GM12878 (cell line): ENCODE results near the gene TTLL3.

Experiments
- BHLHE40 ChIP-seq, 2 experiments: fragments of 450-650 bp in 1 of 2; IDR thresholded peaks; 2 replicates each; pipeline ENCODE4 v1.6.1; 2011 to 2017; ENCODE audit warnings: low read depth in 2 of 2, borderline replicate concordance in 1 of 2, improper control_type of control experiment in 1 of 2, low read length in 1 of 2, mild to moderate bottlenecking in 1 of 2
- EZH2 ChIP-seq: IDR thresholded peaks from 2 replicates; pipeline ENCODE4 v1.6.1; 2012; ENCODE audit warnings: low read depth, mild to moderate bottlenecking, control low read depth, inconsistent platforms, low read length, borderline replicate concordance; ENCODE audit not compliant: control insufficient read depth
- GATAD2B ChIP-seq: fragments of 450-650 bp; conservative IDR thresholded peaks from 2 replicates; pipeline ENCODE4 v1.6.1; 2017; ENCODE audit warnings: low read depth, mild to moderate bottlenecking, moderate library complexity
- HDAC2 ChIP-seq: fragments of 200-600 bp; sonication (generic); IDR thresholded peaks from 2 replicates; pipeline ENCODE4 v1.6.1; 2017
- HDGF ChIP-seq: fragments of 450-650 bp; IDR thresholded peaks from 2 replicates; pipeline ENCODE4 v1.6.1; 2016; ENCODE audit warnings: antibody characterized with exemption
- NFIC ChIP-seq: IDR thresholded peaks from 2 replicates; pipeline ENCODE4 v1.6.1; 2012; ENCODE audit warnings: low read depth, mild to moderate bottlenecking, inconsistent platforms, low read length, moderate library complexity
- POLR2A ChIP-seq: IDR thresholded peaks from 2 replicates; pipeline ENCODE4 v1.6.1; 2011; ENCODE audit warnings: low read depth, mild to moderate bottlenecking, low read length
- SIN3A ChIP-seq: IDR thresholded peaks from 2 replicates; pipeline ENCODE4 v1.6.1; 2012; ENCODE audit warnings: low read depth, low read length, improper control_type of control experiment
- TAF1 ChIP-seq: IDR thresholded peaks from 2 replicates; pipeline ENCODE4 v1.6.1; 2011; ENCODE audit warnings: mild to moderate bottlenecking, low read depth, low read length, borderline replicate concordance
- TF ChIP-seq, protein P1 (sequence below): IDR thresholded peaks from 2 replicates; pipeline ENCODE4 v1.6.1; 2011; ENCODE audit warnings: borderline replicate concordance, low read depth, mild to moderate bottlenecking, moderate library complexity, mixed read lengths, low read length; ENCODE audit not compliant: insufficient read depth; ENCODE audit errors: extremely low read length
- TF ChIP-seq, protein P2 (sequence below): fragments of 450-650 bp; IDR thresholded peaks from 2 replicates; pipeline ENCODE4 v1.6.1; 2014; ENCODE audit warnings: mild to moderate bottlenecking

DNA sequence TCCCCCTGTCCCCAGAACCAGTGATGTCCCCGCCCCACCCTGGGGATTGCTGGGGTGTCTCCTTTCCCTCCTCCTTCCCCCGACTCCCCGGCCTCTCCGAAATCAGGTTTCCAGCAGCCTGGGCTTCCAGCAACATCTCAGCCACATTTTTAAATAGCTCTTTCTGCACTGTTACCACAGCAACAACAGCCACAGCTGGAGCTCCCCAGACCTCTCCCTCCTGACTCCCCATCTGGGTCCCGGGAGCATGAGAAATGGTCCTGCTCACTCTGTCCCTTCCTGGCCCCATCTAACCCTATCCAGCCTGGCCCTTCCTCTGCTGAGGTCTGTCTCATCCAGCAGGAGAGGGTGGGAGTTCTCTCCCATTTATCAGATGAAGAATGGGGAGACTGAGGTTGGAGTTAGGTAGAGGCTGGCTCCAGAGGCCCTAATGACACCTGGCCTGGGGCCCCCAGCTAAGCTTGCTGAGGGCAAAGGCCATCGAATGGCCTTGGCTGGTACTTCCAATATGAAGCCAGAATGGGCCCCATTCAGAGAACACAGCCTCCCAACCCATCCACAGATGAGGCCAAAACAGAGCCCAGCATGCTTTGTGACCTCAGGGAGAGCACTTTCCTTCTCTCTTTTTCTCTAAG is 41.8 kb upstream of the TTLL3 start:
- TF ChIP-seq, protein P1, sequence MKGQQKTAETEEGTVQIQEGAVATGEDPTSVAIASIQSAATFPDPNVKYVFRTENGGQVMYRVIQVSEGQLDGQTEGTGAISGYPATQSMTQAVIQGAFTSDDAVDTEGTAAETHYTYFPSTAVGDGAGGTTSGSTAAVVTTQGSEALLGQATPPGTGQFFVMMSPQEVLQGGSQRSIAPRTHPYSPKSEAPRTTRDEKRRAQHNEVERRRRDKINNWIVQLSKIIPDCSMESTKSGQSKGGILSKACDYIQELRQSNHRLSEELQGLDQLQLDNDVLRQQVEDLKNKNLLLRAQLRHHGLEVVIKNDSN: no peak
- TF ChIP-seq HDGF (no peak), SIN3A (no peak), GATAD2B (no peak), POLR2A (no peak), TAF1 (no peak), HDAC2 (no peak), BHLHE40 (IDR thresholded peaks at IDR 0.05; ENCODE audit: borderline replicate concordance in 1 of 2, low read depth in 2 of 2, low read length in 1 of 2) (no peak), NFIC (no peak), EZH2 (no peak)
- TF ChIP-seq, protein P2, sequence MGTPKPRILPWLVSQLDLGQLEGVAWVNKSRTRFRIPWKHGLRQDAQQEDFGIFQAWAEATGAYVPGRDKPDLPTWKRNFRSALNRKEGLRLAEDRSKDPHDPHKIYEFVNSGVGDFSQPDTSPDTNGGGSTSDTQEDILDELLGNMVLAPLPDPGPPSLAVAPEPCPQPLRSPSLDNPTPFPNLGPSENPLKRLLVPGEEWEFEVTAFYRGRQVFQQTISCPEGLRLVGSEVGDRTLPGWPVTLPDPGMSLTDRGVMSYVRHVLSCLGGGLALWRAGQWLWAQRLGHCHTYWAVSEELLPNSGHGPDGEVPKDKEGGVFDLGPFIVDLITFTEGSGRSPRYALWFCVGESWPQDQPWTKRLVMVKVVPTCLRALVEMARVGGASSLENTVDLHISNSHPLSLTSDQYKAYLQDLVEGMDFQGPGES: no peak
